HL-60/S4 treated with retinoic acid at 250 ng/mL for 4 days and 3 days (cell line): ENCODE results near the gene FARS2.
"Not testable (repeated sequence)": the region's sequence is repeated elsewhere in the genome, so short reads cannot be mapped to it uniquely, and the experiment has no call there.

Experiments
- in situ Hi-C: fragments of 300-500 bp; cut with MboI; formaldehyde crosslinking; loops from 2 replicates; pipeline ENCODE4 v1.7.0; 2022; ENCODE audit warnings: low sequenced_read_pairs

The FARS2 gene

GRCh38 chr6:5766260-5766659, 504.9 kb downstream of the FARS2 start:
- in situ Hi-C loops = no loop called here

DNA sequence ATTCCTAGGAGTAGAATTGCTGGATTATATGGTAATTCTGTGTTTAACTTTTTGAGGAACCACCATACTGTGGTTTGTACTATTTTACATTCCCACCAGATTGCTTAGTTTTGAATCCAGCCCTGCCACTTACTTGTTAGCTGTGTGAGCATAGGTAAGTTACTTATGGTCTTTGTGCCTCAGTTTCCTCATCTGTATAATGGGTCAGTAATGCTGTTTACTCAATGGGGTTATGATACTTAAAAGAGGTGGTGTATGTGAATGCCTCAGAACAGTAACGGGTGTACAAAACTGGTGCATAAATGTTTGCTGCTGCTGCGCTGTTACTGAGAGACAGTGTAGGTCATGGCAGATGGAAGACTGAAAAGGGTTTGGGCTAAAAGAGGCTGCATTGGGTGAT, 506.2 kb downstream of the FARS2 start:
- in situ Hi-C loops = no loop called here

DNA sequence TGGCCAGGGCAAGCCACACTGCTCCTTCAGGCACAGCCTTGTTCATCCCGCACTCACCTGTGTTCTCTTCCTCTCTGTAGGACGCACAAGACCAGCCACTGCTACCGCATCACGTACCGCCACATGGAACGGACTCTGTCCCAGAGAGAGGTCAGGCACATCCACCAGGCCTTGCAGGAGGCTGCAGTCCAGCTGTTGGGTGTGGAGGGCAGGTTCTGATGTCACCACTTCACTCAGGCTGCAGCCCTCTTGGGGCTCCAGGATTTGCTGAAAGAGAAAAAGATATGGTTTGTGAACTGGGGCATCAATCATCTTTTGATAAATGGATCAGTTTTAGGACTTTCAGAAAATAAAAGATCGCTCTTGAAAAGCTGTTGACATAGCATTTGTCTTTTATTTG, 509.9 kb downstream of the FARS2 start:
- in situ Hi-C loops = no loop called here

DNA sequence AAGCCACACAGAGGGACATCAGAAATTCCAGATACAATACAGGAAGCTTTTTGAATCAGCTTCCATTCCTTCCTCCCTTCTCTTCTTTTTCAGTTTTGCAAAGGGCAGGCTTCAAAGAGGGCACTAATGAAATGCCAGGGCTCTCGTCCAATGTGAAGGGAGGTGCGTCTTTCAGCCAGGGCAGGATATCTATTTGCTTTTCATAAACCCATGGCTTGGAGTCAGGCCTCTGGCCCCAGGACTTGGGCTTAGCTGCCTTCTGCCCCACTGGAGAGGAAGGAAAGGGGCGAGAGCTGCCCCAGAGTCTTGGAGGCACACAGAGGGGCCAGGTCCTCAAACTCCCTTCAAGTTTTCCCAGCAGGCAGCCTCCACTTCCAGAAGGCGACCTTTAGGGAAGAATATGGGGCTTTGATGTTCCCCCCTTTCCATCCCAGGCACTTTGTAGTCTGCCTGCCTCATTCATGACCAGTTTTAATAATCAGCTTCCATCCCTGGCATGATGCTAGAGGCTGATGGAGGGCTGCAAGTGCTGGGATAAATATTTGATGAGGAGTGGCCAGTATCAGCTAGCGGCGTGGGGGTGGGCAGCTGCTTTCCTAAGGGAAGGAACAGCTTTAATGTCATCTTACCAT, 510.6 kb downstream of the FARS2 start:
- in situ Hi-C loops = no loop called here

- in situ Hi-C loops = no loop called here
Observed at GRCh38 chr6:5772408-5773120, 511.3 kb downstream of the FARS2 start.

GRCh38 chr6:5776104-5776503, 514.8 kb downstream of the FARS2 start:
- in situ Hi-C loops = no loop called here

DNA sequence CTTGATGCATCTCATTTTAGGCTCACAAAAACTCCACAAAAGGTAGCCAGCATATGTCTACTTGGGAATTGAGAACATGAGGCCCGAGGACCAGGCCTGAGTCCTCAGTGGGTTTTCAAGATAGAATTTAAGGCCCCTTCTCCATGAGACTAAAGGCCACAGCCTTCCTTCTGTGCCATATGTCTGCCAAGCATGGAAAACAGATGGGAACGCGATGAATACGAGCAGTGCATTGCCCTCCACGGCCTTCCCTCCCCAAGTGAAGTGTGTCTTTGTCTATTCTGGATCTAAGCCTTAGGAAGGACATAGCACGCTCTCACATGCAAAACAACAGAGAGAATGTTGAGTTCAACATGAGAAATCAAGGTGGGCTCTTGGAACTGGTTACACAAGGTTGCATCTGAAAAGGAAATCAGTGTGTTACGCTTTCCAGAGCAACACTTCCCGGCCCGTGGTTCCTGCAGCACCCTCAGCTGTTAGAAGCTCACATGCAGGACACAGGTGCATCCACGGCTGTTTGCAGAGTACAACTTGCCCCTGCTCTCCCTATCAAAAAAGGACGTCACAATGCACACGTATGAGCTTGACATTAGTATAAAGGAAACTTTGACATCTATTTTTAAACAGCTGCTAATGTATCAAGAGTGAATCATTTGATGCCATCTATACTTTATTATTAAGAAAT, 515.5 kb downstream of the FARS2 start:
- in situ Hi-C loops = no loop called here

- in situ Hi-C loops = no loop called here
Observed at GRCh38 chr6:5778317-5778857, 517.1 kb downstream of the FARS2 start.

GRCh38 chr6:5778906-5779305, 517.6 kb downstream of the FARS2 start:
- in situ Hi-C loops = no loop called here

- in situ Hi-C loops = no loop called here
Observed at GRCh38 chr6:5781019-5781418, 519.7 kb downstream of the FARS2 start.

DNA sequence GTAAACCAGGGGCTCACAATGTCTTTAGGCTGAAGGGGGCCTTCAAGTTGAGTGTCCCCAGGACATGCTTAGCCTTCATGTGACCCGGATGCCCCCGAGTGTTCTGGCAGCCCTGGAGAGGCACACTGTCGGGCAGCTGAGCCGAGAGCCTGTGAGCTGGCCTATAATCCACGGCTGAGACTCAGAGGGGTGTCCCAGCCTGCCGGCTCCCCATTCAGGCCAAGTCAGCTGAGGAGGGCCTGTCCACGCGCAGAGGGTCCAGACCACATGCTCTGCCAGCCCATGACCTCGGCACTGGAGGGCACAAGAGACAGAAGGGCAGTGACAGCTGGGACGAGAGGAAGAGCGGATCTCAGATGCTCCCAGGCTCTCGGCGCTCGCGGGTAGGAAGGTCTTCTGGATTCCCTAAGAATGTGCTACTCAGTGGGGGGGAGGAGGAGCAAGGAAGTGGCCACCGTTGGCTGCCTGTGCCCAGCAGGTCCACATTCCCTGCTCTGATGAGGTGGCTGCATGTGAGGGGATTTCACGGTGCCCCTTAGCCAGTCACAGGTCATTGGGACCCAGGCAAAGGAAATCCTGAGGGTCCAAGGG, 520.7 kb downstream of the FARS2 start:
- in situ Hi-C loops = no loop called here

- in situ Hi-C loops = no loop called here
Observed at GRCh38 chr6:5782783-5783547, 521.7 kb downstream of the FARS2 start.

GRCh38 chr6:5783584-5784089, 522.3 kb downstream of the FARS2 start:
- in situ Hi-C loops = no loop called here

- in situ Hi-C loops = no loop called here
Observed at GRCh38 chr6:5785249-5785648, 523.9 kb downstream of the FARS2 start.

DNA sequence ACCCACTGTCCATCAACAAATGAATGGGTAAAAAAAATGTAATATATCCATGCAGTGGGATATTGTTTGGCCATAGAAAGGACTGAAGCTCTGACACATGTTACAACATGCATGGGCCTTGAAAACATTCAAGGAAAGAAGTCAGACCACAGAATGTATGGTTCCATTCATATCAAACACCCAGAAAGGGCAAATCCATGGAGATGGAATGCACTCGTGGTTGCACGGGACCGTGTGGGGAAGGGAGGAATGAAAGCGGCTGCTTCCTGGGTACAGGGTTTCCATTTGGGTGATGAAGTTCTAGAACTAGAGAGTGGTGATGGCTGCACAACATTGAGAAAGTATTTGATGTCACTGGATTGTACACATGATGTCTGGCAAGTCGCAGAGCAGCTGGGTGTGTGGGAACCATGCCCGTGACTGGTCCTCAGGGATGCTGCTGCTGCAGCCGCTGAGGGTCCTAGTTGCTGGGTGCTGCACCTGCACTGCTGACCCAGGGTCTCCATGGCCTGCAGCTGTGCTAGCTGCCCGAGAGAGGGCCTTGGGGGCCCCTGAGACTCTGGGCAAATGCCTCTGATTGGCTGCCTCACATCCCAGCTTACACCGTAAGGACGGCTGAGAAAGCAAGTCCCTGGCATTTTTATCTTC, 525.1 kb downstream of the FARS2 start:
- in situ Hi-C loops = no loop called here

DNA sequence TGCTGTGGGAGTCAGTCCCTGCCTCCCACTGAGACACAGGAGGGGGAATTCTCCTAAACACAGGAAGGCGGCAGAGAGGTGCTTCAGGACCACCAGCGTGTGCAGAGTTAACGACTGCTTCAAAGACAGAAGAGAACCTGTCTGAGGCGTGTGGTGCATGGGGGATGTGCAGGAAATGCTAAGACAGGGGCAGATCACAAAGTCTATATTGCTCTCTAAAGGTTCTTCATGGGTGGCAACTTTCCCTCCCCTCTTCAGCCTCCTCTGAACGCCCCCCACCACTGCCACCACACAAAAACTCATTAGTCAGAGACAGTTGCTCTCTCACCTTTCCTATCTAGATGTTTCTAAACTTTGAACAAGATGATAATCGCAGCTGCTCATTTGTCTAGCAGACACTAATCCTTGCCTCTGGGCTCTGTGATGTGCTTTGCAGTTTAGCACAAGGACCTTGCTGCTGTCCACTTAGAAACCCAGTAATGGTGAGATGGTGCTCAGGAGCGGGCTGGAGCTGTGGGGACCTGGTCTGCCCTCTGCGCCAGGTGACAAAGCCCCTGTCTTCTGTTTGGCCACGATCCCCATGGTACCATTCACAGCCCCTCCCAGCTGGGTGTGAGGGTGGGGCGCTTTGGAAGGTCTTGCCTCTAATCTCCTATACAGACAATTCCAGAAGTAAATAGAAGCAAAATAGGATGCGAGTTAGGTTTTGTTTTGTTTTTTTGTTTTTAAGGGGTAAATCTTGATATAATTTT, 525.8 kb downstream of the FARS2 start:
- in situ Hi-C loops = no loop called here

DNA sequence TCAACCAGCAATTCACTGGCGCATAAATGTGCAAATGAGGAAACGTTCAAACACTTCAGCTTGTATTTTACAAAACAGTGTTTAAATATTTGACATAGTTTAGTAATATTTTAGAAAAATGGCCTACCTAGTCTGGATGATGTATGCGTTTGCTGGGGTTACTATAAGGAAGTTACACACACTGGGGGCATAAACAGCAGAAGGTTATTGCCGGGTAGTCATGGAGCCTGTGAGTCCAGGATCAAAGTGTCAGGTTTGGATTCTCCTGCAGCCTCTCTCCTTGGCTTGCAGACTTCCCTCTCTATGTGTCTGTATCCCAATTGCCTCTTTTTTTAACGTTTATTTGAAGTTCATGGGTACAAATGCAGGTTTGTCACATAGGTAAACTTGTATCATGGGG, 528.1 kb downstream of the FARS2 start:
- in situ Hi-C loops = not testable (repeated sequence)

- in situ Hi-C loops = not testable (repeated sequence)
Observed at GRCh38 chr6:5796555-5796954, 535.2 kb downstream of the FARS2 start.

- in situ Hi-C loops = not testable (repeated sequence)
Observed at GRCh38 chr6:5806406-5806805, 545.1 kb downstream of the FARS2 start.
